ENCODE results near the gene TOX2. TPM values are rescaled to one million over a fixed set of nuclear protein-coding genes. Genes with fewer than 3 reads are reported as not detected.

TOX2 gene
- total RNA-seq, 1 experiment from 2014 or later = 1.7 TPM

DNA sequence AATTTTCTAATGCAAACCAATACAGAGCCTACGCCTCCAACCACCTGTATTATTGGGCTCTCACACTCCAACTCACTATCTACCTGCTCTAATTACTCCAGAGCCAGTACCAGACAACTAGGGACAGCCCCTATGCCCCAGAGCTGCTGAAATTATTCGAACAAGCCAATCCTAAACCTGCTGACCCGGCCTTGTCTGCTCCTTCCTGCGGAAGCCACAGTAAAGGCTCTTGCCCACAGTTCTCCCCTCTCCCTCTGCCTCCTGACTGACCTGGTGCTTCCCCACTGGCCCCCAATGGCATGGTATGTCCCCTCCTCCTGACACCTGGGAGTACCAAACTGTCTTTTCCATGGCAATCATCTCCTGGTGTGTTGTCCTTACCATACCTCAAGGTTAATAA, 4.1 kb upstream of the TOX2 start:
- H2BK5ac ChIP-seq (ENCODE audit: insufficient read length, low read length) = no peak overlapping the region
- H2AFZ ChIP-seq (ENCODE audit: low read length) = no peak overlapping the region
- Mint-ChIP-seq H3K27ac (no peak overlapping the region), H3K27me3 (ENCODE audit: low read depth) (peaks cover 37% of the 10 kb centered on the region), H3K4me3 (no peak overlapping the region), H3K9me3 (peaks cover 22% of the 10 kb centered on the region in 2 experiments; a peak in 4 of 5 replicates), H3K36me3 (ENCODE audit: insufficient read depth in 1 of 3, low read depth in 3 of 3) (peaks cover 0 to 5% (median 0%) of the 10 kb centered on the region in 3 experiments; a peak in 4 of 7 replicates), H3K4me1 (peaks cover 5 to 9% of the 10 kb centered on the region in 2 experiments)
- H3K14ac ChIP-seq (ENCODE audit: insufficient read depth, low read length) = no peak overlapping the region
- peaks cover 8% of the 10 kb centered on the region; the same call in 1 of the 2 replicates for H3K27me3 ChIP-seq (ENCODE audit: insufficient read depth, low read length)
- H3K9ac ChIP-seq (ENCODE audit: extremely low read depth, insufficient read length, low read length) = no peak overlapping the region
- TF ChIP-seq CTCF (conservative IDR thresholded peaks at IDR 0.05) = no peak
- no peak overlapping the region for H4K5ac ChIP-seq (ENCODE audit: insufficient read length, low read depth, low read length)
- no peaks in the 10 kb centered on the region for H3K9me3 ChIP-seq (ENCODE audit: control insufficient read depth, low read depth, low read length)
- no peak overlapping the region for H3T11ph ChIP-seq (ENCODE audit: low read length)
- H3K79me1 ChIP-seq (ENCODE audit: insufficient read depth, low read depth, low read length, poor library complexity, severe bottlenecking) = no peaks in the 10 kb centered on the region
- no peak for DNase-seq
- H3K27ac ChIP-seq (ENCODE audit: insufficient read length, low read depth, low read length) = no peak overlapping the region
- no peak overlapping the region for H3K4ac ChIP-seq (ENCODE audit: low read depth, low read length)
- H4K20me1 ChIP-seq (ENCODE audit: control insufficient read depth, insufficient read depth, insufficient read length) = peaks cover 3% of the 10 kb centered on the region
- H2BK12ac ChIP-seq (ENCODE audit: insufficient read length, low read depth, low read length) = no peak overlapping the region
- no peak overlapping the region for H2BK15ac ChIP-seq (ENCODE audit: low read depth, low read length)
- no peaks in the 10 kb centered on the region for H3K4me1 ChIP-seq (ENCODE audit: insufficient read depth, low read length)
- H3K56ac ChIP-seq (ENCODE audit: insufficient read length, low read depth, low read length) = no peak overlapping the region
- H2AK5ac ChIP-seq (ENCODE audit: insufficient read length, low read length) = no peak overlapping the region
- H2BK20ac ChIP-seq (ENCODE audit: low read depth, low read length, poor library complexity, severe bottlenecking) = no peak overlapping the region
- WGBS (ENCODE audit: extremely low coverage, insufficient read length, low lambda C conversion rate) = no CpG with 5 or more reads among the region's 4 CpGs
- no peak overlapping the region for H3K18ac ChIP-seq (ENCODE audit: insufficient read length, low read depth, low read length)
- H3K23ac ChIP-seq (ENCODE audit: insufficient read length, low read depth, low read length) = no peak overlapping the region
- H3K79me2 ChIP-seq (ENCODE audit: insufficient read depth, low read length) = no peaks in the 10 kb centered on the region
- no peak overlapping the region for H3K4me2 ChIP-seq (ENCODE audit: insufficient read depth, insufficient read length, low read length)
- no peak overlapping the region for H2BK120ac ChIP-seq (ENCODE audit: low read depth, low read length, poor library complexity, severe bottlenecking)
- H4K91ac ChIP-seq (ENCODE audit: insufficient read length, low read depth, low read length) = no peak overlapping the region
- no peak overlapping the region for H4K8ac ChIP-seq (replicated peaks; ENCODE audit: insufficient read length, low read depth, low read length)
- peaks cover 12% of the 10 kb centered on the region for H3K23me2 ChIP-seq (ENCODE audit: insufficient read length, low read depth, low read length, poor library complexity, severe bottlenecking)
